Mucosa of rectum (tissue), 2 donors: ENCODE results near the gene IQCF5.
A peak's percentile ranks its signal among the peaks of the same experiment; 100 is the strongest.
"Not testable (repeated sequence)": the region's sequence is repeated elsewhere in the genome, so short reads cannot be mapped to it uniquely, and the experiment has no call there.

Experiments
- H3K27ac ChIP-seq, 2 donors: one replicate each; pipeline ENCODE4 v1.7.0; 2013; ENCODE audit warnings: inconsistent platforms in 2 of 2, low read depth in 2 of 2, low read length in 2 of 2
- H3K27me3 ChIP-seq, 2 donors: one replicate each; pipeline ENCODE4 v1.7.0; 2013; ENCODE audit warnings: low read length in 2 of 2; ENCODE audit not compliant: control insufficient read depth in 2 of 2, insufficient read depth in 2 of 2
- H3K36me3 ChIP-seq, 2 donors: one replicate each; pipeline ENCODE4 v1.7.0; 2013; ENCODE audit warnings: low read length in 2 of 2; ENCODE audit not compliant: control insufficient read depth in 2 of 2, insufficient read depth in 2 of 2
- H3K4me1 ChIP-seq, 2 donors: one replicate each; pipeline ENCODE4 v1.7.0; 2013; ENCODE audit warnings: low read length in 2 of 2, mild to moderate bottlenecking in 1 of 2; ENCODE audit not compliant: control insufficient read depth in 2 of 2, insufficient read depth in 2 of 2
- H3K4me3 ChIP-seq, 2 donors: one replicate each; pipeline ENCODE4 v1.7.0; 2013; ENCODE audit warnings: low read length in 2 of 2
- H3K9ac ChIP-seq, 2 donors: one replicate each; pipeline ENCODE4 v1.7.0; 2013; ENCODE audit warnings: low read length in 2 of 2, low read depth in 1 of 2, mild to moderate bottlenecking in 1 of 2
- H3K9me3 ChIP-seq, 2 donors: one replicate each; pipeline ENCODE4 v1.7.0; 2013; ENCODE audit warnings: low read length in 2 of 2; ENCODE audit not compliant: control insufficient read depth in 2 of 2
- donor health status: healthy.
- donor health status: Normal muscosa, but diverticular disease.

The IQCF5 gene

GRCh38 chr3:51875501-51875900, at the start of gene IQCF5:
Gene IQCF5, minus strand, starts transcription at chr3:51875601. Its CDS starts 70 bp downstream, at chr3:51875531.
- Histone ChIP-seq H3K9me3 (no peaks in the 10 kb centered on the region), H3K36me3 (no peaks in the 10 kb centered on the region), H3K4me1 (no peaks in the 10 kb centered on the region), H3K9ac (no peak within 1 kb of the TSS), H3K4me3 (no peak within 1 kb of the TSS), H3K27me3 (no peaks in the 10 kb centered on the region), H3K27ac (no peak within 1 kb of the TSS)

- H3K4me1 ChIP-seq: no peaks in the 10 kb centered on the region
- H3K27ac ChIP-seq: no peak overlapping the region
- H3K9ac ChIP-seq: no peak overlapping the region
- no peaks in the 10 kb centered on the region for H3K36me3 ChIP-seq
- H3K9me3 ChIP-seq: no peaks in the 10 kb centered on the region
- H3K27me3 ChIP-seq: no peaks in the 10 kb centered on the region
- no peak overlapping the region for H3K4me3 ChIP-seq
Measured at GRCh38 chr3:51921081-51921578, 45.7 kb upstream of the IQCF5 start.

- H3K4me1 ChIP-seq: no peaks in the 10 kb centered on the region
- H3K9ac ChIP-seq: no peak overlapping the region
- no peaks in the 10 kb centered on the region for H3K36me3 ChIP-seq
- H3K4me3 ChIP-seq: no peak overlapping the region
- H3K9me3 ChIP-seq: no peaks in the 10 kb centered on the region
- H3K27me3 ChIP-seq: no peaks in the 10 kb centered on the region
- no peak overlapping the region for H3K27ac ChIP-seq
Measured at GRCh38 chr3:51916418-51916817, 41.0 kb upstream of the IQCF5 start.

GRCh38 chr3:51908026-51908425, 32.6 kb upstream of the IQCF5 start:
- no peaks in the 10 kb centered on the region for H3K4me1 ChIP-seq
- no peaks in the 10 kb centered on the region for H3K9me3 ChIP-seq
- no peak overlapping the region for H3K27ac ChIP-seq
- no peaks in the 10 kb centered on the region for H3K36me3 ChIP-seq
- no peaks in the 10 kb centered on the region for H3K27me3 ChIP-seq
- no peak overlapping the region for H3K4me3 ChIP-seq
- H3K9ac ChIP-seq: no peak overlapping the region

- Histone ChIP-seq H3K36me3 (no peaks in the 10 kb centered on the region), H3K27me3 (peaks cover 0 to 2% of the 10 kb centered on the region in 2 donors), H3K4me3 (no peak overlapping the region), H3K9ac (no peak overlapping the region), H3K27ac (no peak overlapping the region), H3K4me1 (peaks cover 0 to 3% of the 10 kb centered on the region in 2 donors), H3K9me3 (no peaks in the 10 kb centered on the region)
Measured at GRCh38 chr3:51904034-51904823, 28.8 kb upstream of the IQCF5 start.

- H3K27ac ChIP-seq: peak overlapping the region in 1 of 2 donors; percentile 27
Measured at GRCh38 chr3:51902361-51902760, 27.0 kb upstream of the IQCF5 start.

GRCh38 chr3:51900043-51900442, 24.6 kb upstream of the IQCF5 start:
- H3K9ac ChIP-seq, H3K27ac ChIP-seq, H3K27me3 ChIP-seq, H3K4me1 ChIP-seq, H3K4me3 ChIP-seq, H3K36me3 ChIP-seq, H3K9me3 ChIP-seq: not testable (repeated sequence)

More at GRCh38 chr3:51902361-51902760, 27.0 kb upstream of the IQCF5 start:
- not testable (repeated sequence) for H3K9ac ChIP-seq, H3K4me1 ChIP-seq, H3K4me3 ChIP-seq, H3K36me3 ChIP-seq, H3K27me3 ChIP-seq, H3K9me3 ChIP-seq

GRCh38 chr3:51897391-51897790, 22.0 kb upstream of the IQCF5 start:
- H3K27ac ChIP-seq: no peak overlapping the region

GRCh38 chr3:51896607-51897305, 21.4 kb upstream of the IQCF5 start:
- H3K9me3 ChIP-seq: no peaks in the 10 kb centered on the region
- H3K9ac ChIP-seq: no peak overlapping the region
- no peak overlapping the region for H3K27ac ChIP-seq
- H3K27me3 ChIP-seq: peaks cover 0 to 7% of the 10 kb centered on the region in 2 donors
- H3K4me3 ChIP-seq: no peak overlapping the region
- peaks cover 0 to 2% of the 10 kb centered on the region in 2 donors for H3K4me1 ChIP-seq
- H3K36me3 ChIP-seq: no peaks in the 10 kb centered on the region

More at GRCh38 chr3:51897391-51897790, 22.0 kb upstream of the IQCF5 start:
- Histone ChIP-seq H3K9me3 (no peaks in the 10 kb centered on the region), H3K27me3 (peaks cover 0 to 7% of the 10 kb centered on the region in 2 donors), H3K4me1 (peaks cover 0 to 3% of the 10 kb centered on the region in 2 donors), H3K36me3 (no peaks in the 10 kb centered on the region), H3K4me3 (no peak overlapping the region), H3K9ac (no peak overlapping the region)

- Histone ChIP-seq H3K9me3 (no peaks in the 10 kb centered on the region), H3K4me3 (no peak overlapping the region), H3K36me3 (no peaks in the 10 kb centered on the region), H3K27ac (no peak overlapping the region), H3K4me1 (no peaks in the 10 kb centered on the region), H3K27me3 (peaks cover 0 to 5% of the 10 kb centered on the region in 2 donors), H3K9ac (no peak overlapping the region)
Measured at GRCh38 chr3:51894939-51895338, 19.5 kb upstream of the IQCF5 start.
